GM19452 (cell line): Measurements from ENCODE around the gene PFDN5.
"Not testable (repeated sequence)": the region's sequence is repeated elsewhere in the genome, so short reads cannot be mapped to it uniquely, and the experiment has no call there.

ENCODE experiments used
- ATAC-seq: cut with Tn5 transposase; IDR thresholded peaks from one replicate; pipeline ENCODE4 v1.9.1; 2021; ENCODE audit not compliant: unreplicated experiment

The PFDN5 gene

GRCh38 chr12:53286448-53286847 is 8.9 kb upstream of the PFDN5 start:
- ATAC-seq, result no peak

- ATAC-seq, result no peak
Measured at GRCh38 chr12:53287741-53288216, 7.6 kb upstream of the PFDN5 start.

- no peak for ATAC-seq
Measured at GRCh38 chr12:53288322-53288721, 7.0 kb upstream of the PFDN5 start.

- ATAC-seq, result no peak
Measured at GRCh38 chr12:53289891-53290290, 5.5 kb upstream of the PFDN5 start.

GRCh38 chr12:53290661-53291060 is 4.7 kb upstream of the PFDN5 start:
- ATAC-seq, result no peak

DNA sequence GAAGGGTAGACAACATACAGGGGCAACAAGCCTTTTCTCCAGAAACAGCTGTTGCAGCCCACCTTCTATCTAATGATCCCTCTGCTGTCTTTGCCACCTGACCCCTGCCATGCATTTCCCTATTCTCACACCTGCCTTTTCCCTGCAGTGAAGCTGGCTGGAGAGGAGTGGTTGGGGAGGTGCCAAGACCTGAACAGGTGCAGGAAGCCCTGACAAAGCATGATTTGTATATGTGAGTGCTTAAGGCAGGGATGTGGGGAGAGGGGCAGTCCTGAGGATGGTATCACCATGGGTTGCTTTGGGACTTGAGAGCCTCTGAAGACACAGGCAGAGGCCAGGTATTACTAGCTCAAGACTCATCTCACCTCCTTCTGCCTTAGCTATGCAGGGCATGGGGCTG is 2.9 kb upstream of the PFDN5 start:
- ATAC-seq, result no peak

DNA sequence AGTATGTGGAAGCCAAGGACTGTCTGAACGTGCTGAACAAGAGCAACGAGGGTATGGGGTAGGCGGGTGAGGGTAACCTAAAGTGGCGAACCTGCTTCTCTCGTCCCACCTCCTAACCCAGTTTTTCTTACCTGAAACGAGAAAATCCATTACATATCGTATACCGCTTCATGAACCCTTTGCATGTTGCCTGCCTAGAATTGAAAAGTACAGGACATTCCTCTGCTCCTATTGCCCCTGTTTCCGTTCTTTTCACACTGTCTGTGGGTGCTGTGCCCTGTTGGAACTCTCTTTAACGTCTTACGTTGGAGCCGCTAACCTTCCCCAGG is 513 bp downstream of the PFDN5 start:
- ATAC-seq, result no peak

DNA sequence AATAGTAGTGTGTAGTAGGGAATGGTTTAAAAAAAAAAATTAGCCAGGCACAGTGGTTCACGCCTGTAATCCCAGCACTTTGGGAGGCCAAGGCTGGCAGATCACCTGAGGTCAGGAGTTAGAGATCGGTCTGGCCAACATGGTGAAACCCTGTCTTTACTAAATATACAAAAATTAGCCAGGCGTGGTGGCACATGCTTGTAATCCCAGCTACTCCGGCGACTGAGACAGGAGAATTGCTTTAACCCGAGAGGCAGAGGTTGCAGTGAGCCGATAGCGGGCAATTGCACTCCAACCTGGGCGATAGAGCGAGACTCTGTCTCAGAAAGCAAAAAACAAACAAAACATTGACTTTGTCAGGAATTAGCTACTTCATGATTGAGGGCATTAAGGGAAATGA is 1.8 kb downstream of the PFDN5 start:
- not testable (repeated sequence) for ATAC-seq

GRCh38 chr12:53298164-53298563 is 2.8 kb downstream of the PFDN5 start:
- ATAC-seq, result no peak

GRCh38 chr12:53299101-53299453 is 3.7 kb downstream of the PFDN5 start:
- ATAC-seq, result no peak

DNA sequence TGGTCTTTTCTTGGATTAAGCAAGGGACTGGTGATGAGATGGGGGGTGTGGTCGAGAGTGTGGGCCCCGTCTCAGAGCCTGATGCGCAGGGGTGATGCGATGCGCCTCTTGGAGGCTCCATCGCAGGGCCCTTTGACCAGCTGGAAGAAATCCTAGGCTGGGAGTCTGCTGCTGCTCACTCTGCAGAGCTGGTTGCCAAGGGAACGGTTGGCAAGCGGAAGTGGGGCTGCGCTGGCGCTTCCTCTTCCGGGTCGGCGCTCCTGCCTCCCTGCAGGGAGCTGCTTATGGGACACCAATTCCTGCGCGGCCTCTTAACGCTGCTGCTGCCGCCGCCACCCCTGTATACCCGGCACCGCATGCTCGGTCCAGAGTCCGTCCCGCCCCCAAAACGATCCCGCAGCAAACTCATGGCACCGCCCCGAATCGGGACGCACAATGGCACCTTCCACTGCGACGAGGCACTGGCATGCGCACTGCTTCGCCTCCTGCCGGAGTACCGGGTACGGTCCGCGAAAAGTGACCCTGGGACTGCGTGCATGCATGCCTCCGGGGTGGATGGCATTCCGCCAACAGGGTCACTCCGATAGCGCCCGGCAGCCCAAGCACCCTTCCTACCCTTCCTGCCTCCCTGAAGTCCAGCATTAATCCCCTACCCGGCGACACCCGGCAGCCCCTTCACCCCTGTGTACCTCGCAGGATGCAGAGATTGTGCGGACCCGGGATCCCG is 4.3 kb downstream of the PFDN5 start, which contains the start of gene MYG1:
MYG1 (plus strand) TSS at position 242 of the 727 bp plus-strand sequence; CDS start at position 285, 43 bp downstream.
- ATAC-seq, result peak; percentile 77

GRCh38 chr12:53300187-53300586 is 4.8 kb downstream of the PFDN5 start:
- no peak for ATAC-seq

DNA sequence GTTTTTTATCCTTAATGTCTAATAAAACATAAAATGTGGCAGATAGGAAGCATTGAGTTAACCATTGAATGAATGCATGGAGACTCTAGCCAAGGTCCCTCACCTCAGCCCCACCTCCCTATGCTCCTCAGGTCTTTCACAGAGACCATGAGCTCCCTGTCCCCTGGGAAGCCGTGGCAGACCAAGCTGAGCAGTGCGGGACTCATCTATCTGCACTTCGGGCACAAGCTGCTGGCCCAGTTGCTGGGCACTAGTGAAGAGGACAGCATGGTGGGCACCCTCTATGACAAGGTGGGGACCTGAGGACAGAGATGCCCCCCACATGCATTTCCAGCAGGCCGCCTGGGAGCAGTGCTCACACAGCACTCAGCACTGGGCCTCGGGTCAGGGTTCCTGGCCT is 7.6 kb downstream of the PFDN5 start:
- ATAC-seq, result no peak

- ATAC-seq, result no peak
Measured at GRCh38 chr12:53306826-53307225, 11.5 kb downstream of the PFDN5 start.

GRCh38 chr12:53308276-53308675 is 12.9 kb downstream of the PFDN5 start:
- no peak for ATAC-seq

DNA sequence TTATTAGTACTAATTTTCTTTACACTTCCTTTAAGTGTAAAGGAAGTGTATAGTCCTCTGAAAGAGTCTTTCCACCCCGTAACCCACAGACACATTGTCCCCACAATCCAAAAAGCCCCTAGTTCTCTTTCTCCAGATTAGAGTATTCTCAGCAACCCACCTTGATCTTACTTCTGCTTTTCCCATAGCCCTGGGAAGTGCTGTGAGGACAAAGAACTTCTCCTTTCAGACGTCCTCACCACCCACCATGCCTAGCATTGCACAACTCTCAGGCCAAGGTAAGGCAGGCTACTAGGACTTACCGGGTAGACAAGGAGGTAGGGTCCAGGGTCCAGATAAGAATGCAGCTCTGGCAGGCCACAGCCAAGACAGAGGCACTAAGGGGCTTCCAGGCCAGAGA is 18.7 kb downstream of the PFDN5 start:
- no peak for ATAC-seq

DNA sequence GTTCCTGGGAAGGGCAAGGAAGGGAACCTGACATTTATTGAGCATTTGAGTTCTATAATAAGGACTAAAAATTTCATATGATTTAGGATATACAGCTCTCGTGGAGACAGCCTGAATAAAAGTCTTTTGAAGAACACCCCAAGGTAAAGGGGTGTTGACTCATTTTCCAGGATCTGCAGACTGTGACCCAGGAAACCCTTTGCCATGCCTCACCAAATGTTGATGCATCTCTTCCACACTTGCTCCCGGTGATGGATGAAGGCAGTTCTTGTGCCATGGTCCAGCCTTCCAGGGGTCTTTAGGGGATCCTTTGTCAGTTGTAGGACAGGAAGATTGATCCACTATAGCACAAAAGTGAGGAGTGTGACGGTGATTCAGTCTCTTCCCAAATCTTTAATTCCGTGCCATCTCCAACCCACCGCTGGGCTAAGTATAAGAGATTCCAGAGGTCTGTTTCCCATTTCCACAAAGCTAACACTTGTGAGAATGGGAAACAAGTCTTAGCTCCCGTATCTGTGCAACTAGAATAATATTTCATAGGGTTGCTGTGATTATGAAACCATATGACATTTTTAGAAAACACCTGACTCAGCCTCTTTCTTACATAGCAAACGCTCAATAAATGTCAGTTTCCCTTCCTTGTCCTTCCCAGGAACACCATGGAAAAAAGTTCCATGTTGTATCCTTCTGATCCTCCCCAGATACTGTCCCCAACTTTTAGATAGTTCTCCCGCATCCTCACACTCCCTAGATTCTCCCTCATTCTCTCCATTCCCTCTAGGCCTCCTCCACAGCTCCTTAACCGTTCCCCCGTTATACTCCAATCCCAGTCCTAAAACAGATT is 25.2 kb downstream of the PFDN5 start:
- ATAC-seq, result no peak

- no peak for ATAC-seq
Measured at GRCh38 chr12:53324113-53324778, 28.9 kb downstream of the PFDN5 start.

DNA sequence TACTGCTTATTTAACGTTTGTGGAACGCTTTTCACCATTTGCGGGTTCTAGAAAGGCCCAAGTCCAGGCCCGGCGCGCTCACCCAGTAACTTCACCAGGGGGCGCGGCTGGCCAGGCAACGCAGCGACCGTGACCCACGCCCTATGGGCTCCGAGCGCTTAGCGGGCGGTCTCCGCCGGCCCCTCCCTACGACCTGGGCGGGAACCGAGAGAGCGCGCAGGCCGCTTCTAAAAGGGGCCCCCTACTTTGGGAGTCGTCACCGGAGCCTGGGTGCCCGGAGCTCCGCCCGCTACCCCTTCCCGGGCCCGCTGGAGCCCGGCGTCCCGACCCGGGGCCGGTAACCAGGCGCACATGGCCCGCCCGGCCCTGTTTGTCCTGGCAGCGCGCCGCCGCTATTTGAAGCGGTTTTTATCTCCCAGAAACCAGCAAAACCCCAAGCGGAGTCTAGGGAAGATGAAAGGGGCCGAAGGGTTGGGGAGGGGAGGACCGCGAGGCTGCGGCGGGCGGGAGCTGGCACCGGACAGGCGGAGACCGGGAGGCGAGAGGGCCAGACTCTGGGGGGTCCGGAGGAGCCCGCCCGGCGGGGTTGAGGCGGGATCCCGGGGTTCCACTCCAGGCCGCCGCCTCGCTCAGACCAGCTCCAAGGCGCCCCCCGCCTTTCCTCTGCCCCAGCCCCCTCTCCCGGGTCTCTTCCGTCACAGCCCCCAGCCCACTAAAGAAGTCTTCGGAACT is 29.6 kb downstream of the PFDN5 start:
- peak; percentile 51 for ATAC-seq

DNA sequence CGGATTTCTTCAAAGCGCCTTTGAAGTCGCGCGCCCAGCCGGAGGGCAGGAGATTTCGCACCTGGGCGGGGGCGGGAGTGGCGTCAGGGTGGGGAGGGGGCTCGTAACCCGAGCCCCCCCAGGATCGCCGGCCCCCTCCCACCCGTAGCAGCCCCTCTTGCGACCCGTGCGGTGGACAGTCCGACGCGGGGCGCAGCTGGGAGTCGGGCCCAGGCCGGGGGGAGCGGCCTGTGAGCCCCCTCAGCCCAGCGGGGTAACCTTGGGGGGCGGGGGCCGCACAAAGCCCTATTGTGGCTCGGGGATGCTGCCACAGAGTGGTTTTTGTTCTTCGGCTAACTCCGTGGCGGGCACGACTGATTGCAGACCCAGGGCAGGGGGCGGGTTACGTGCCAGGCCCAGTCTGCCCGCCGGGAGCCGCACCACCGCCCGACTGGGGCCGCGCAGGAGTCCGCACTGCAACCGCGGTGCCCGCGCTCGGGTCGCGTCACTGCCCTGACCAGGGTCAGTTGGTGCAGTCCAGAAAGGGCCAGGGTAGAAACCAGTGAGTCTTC is 30.2 kb downstream of the PFDN5 start:
- no peak for ATAC-seq
